Gastrocnemius medialis (tissue), 4 donors: Measurements from ENCODE around the gene FGFBP2. TPM values are rescaled to one million over a fixed set of nuclear protein-coding genes. Genes with fewer than 3 reads are reported as not detected.
A peak's percentile ranks its signal among the peaks of the same experiment; 100 is the strongest.

ENCODE experiments used
- ATAC-seq, 2 donors: fragments of 150-250 bp; one replicate each; pipeline ENCODE4 v1.9.1; 2016
- DNase-seq, 2 donors: peaks; one replicate each; pipeline ENCODE4 v3.0.0-alpha.2; 2019
- H3K27ac ChIP-seq, 4 donors: fragments of 200-600 bp; sonication (generic); 1 replicate in 1 of 4; 2 replicates in 3 of 4; pipeline ENCODE4 v1.5.1; 2016 to 2018; ENCODE audit warnings: mild to moderate bottlenecking in 2 of 4, moderate library complexity in 1 of 4
- H3K27me3 ChIP-seq, 3 donors: fragments of 200-600 bp; sonication (generic) in 2 of 3; 1 replicate in 1 of 3; 2 replicates in 2 of 3; pipeline versions ENCODE4 v1.5.1 to v1.6.0; 2016 to 2019; ENCODE audit warnings: mild to moderate bottlenecking in 1 of 3, moderate library complexity in 1 of 3
- H3K36me3 ChIP-seq, 2 donors: fragments of 200-600 bp; sonication (generic) in 1 of 2; one replicate each; pipeline ENCODE4 v1.5.1; 2017 to 2018
- H3K4me1 ChIP-seq, 2 donors: fragments of 200-600 bp; sonication (generic) in 1 of 2; one replicate each; pipeline ENCODE4 v1.5.1; 2016 to 2017; ENCODE audit warnings: mild to moderate bottlenecking in 2 of 2
- H3K4me3 ChIP-seq, 4 donors: fragments of 200-600 bp; sonication (generic) in 3 of 4; 1 replicate in 1 of 4; 2 replicates in 3 of 4; pipeline ENCODE4 v1.5.1; 2016 to 2019; ENCODE audit warnings: mild to moderate bottlenecking in 2 of 4
- H3K9me3 ChIP-seq, 3 donors: fragments of 200-600 bp; sonication (generic) in 2 of 3; 1 replicate in 1 of 3; 2 replicates in 2 of 3; pipeline ENCODE4 v1.5.1; 2016 to 2019
- POLR2A ChIP-seq, 2 donors: fragments of 450-650 bp; IDR thresholded peaks; one replicate each; pipeline ENCODE4 v1.6.1; 2017; ENCODE audit warnings: antibody characterized with exemption in 2 of 2, mild to moderate bottlenecking in 2 of 2, moderate library complexity in 2 of 2
- in situ Hi-C, 4 donors: fragments of 200-750 bp; cut with MboI; loops; one replicate each; pipeline versions ENCODE4 v1.15.0 to v1.8.0; 2017; ENCODE audit warnings: low sequenced_read_pairs in 4 of 4
- intact Hi-C: fragments of 100-400 bp; cut with DNase I; formaldehyde crosslinking; loops from one replicate; pipeline ENCODE4 v1.15.1; 2023; ENCODE audit warnings: low total_unique reads
- total RNA-seq, 4 donors: library from RNA; depleted of rRNA; stranded (reverse); fragments of >200 nt; gene quantifications; one replicate each; pipeline versions ENCODE4 v1.1.0 to v1.2.3, GENCODE V29; 2016
- TF ChIP-seq, protein P1 (sequence below), 5 experiments: fragments of 450-650 bp in 3 of 5; fragments of 200-600 bp in 2 of 5; sonication (generic) in 2 of 5; IDR thresholded peaks in 4 of 5; conservative IDR thresholded peaks in 1 of 5; 1 replicate in 4 of 5; 2 replicates in 1 of 5; pipeline ENCODE4 v1.5.1; 2016 to 2019; ENCODE audit warnings: antibody characterized with exemption in 5 of 5, mild to moderate bottlenecking in 3 of 5, moderate library complexity in 3 of 5

Gene FGFBP2, protein sequence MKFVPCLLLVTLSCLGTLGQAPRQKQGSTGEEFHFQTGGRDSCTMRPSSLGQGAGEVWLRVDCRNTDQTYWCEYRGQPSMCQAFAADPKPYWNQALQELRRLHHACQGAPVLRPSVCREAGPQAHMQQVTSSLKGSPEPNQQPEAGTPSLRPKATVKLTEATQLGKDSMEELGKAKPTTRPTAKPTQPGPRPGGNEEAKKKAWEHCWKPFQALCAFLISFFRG
- total RNA-seq: 1 to 10 TPM in 2 of 4 donors, under 1 TPM in 1, not detected in 1; 0.31 to 2.9 (median 1.1) TPM

DNA sequence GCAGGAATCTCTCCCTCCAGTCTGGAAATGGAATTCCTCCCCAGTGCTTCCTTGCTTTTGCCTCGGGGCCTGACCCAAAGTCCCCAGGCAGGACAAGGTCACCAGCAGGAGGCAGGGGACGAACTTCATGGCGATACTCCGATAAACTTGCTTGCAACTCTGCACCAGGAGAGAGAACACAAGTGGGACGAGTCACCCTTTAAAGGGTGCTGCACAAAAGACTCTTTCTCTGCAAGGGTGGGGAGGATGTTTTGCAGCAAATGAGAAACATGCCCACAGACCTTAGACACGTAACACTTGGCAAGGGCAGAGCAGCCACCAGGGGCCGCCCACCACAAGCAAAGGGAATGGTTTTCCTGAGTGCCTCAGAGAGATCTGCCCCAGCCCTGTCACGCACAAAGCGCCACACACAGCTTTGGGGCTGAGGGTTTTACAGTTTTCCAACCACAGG lies at the start of gene FGFBP2:
FGFBP2 (minus strand) TSS at position 175 of the 451 bp plus-strand sequence; CDS start at position 129, 46 bp downstream.
- Histone ChIP-seq H3K4me3 (no peak within 1 kb of the TSS), H3K9me3 (no peaks in the 10 kb centered on the region), H3K36me3 (no peaks in the 10 kb centered on the region), H3K27ac (no peak within 1 kb of the TSS), H3K4me1 (peaks cover 0 to 8% of the 10 kb centered on the region in 2 donors), H3K27me3 (no peaks in the 10 kb centered on the region)
- ATAC-seq (no peak), DNase-seq (no peak)
- in situ Hi-C loops (loop anchor here in 1 of 4 donors (25.0 kb wide), 2 partner anchors 226 to 476 kb away; no protein-coding TSS in a partner anchor), intact Hi-C loops (loop anchor here (5.0 kb wide), 1 partner anchor 1291 kb away; no protein-coding TSS in a partner anchor)
- TF ChIP-seq POLR2A (IDR thresholded peaks at IDR 0.05): no peak
- TF ChIP-seq, protein P1, sequence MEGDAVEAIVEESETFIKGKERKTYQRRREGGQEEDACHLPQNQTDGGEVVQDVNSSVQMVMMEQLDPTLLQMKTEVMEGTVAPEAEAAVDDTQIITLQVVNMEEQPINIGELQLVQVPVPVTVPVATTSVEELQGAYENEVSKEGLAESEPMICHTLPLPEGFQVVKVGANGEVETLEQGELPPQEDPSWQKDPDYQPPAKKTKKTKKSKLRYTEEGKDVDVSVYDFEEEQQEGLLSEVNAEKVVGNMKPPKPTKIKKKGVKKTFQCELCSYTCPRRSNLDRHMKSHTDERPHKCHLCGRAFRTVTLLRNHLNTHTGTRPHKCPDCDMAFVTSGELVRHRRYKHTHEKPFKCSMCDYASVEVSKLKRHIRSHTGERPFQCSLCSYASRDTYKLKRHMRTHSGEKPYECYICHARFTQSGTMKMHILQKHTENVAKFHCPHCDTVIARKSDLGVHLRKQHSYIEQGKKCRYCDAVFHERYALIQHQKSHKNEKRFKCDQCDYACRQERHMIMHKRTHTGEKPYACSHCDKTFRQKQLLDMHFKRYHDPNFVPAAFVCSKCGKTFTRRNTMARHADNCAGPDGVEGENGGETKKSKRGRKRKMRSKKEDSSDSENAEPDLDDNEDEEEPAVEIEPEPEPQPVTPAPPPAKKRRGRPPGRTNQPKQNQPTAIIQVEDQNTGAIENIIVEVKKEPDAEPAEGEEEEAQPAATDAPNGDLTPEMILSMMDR (IDR thresholded peaks at IDR 0.05 in 4 of 5, conservative IDR thresholded peaks at IDR 0.05 in 1 of 5): no peak

DNA sequence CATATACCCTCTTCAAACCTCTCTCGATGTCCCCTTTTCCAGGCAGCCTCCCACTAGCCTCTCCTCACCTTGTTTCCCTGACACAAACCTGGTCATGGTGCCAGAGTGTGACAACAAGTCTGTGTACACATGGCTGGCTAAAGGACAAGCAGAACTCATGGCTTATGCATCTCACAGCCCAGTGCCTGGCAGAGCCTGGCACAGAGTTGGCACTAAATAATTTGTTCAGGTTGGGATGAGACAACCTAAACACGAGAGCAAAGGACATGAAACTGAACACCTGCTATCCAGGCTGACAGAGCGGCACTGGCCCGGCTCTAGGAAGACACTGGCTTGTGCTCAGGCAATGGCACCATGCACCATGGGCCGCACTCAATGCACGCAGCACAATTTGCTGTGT lies 48.2 kb upstream of the FGFBP2 start:
- Histone ChIP-seq H3K4me3 (no peak overlapping the region), H3K9me3 (no peaks in the 10 kb centered on the region), H3K36me3 (no peaks in the 10 kb centered on the region), H3K27ac (peak overlapping the region in 1 of 4 donors; percentile 33), H3K27me3 (no peaks in the 10 kb centered on the region), H3K4me1 (peaks cover 0 to 6% of the 10 kb centered on the region in 2 donors)
- DNase-seq (peak; percentile 13 to 23), ATAC-seq (peak; percentile 61 to 79)
- intact Hi-C loops (no loop called here), in situ Hi-C loops (loop anchor here in 1 of 4 donors (25.0 kb wide), 1 partner anchor 524 kb away; no protein-coding TSS in a partner anchor)
- TF ChIP-seq POLR2A (IDR thresholded peaks at IDR 0.05): no peak
- TF ChIP-seq, protein P1 (IDR thresholded peaks at IDR 0.05 in 4 of 5, conservative IDR thresholded peaks at IDR 0.05 in 1 of 5): no peak

DNA sequence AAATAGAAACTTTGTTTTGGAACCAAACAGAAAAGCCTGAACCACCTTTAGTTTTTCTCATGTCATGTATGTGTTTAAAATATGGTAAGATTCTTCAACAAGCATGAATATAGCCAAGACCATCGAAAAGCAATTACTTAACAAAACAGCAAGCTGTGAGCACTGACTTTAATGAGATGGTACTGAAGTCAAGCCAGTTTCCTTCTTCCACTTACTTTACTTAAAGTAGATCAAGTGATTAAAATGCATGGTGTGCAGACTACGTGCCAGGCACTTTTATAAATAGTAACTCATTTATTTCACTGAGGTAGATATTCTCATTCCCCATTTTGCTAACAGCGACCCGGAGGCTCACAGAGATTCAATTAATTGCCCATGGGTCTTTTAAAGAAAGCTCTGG lies 46.2 kb upstream of the FGFBP2 start:
- H3K9me3 ChIP-seq: no peaks in the 10 kb centered on the region
- TF ChIP-seq, protein P1 (IDR thresholded peaks at IDR 0.05 in 4 of 5, conservative IDR thresholded peaks at IDR 0.05 in 1 of 5): no peak
- TF ChIP-seq POLR2A (IDR thresholded peaks at IDR 0.05): no peak
- no peaks in the 10 kb centered on the region for H3K36me3 ChIP-seq
- no peak for DNase-seq
- no peak overlapping the region for H3K27ac ChIP-seq
- H3K4me3 ChIP-seq: no peak overlapping the region
- in situ Hi-C loops (loop anchor here (10.0 to 25.0 kb wide), 6 partner anchors 124 to 534 kb away; no protein-coding TSS in a partner anchor), intact Hi-C loops (no loop called here)
- peaks cover 0 to 6% of the 10 kb centered on the region in 2 donors for H3K4me1 ChIP-seq
- no peaks in the 10 kb centered on the region for H3K27me3 ChIP-seq
- ATAC-seq: no peak

DNA sequence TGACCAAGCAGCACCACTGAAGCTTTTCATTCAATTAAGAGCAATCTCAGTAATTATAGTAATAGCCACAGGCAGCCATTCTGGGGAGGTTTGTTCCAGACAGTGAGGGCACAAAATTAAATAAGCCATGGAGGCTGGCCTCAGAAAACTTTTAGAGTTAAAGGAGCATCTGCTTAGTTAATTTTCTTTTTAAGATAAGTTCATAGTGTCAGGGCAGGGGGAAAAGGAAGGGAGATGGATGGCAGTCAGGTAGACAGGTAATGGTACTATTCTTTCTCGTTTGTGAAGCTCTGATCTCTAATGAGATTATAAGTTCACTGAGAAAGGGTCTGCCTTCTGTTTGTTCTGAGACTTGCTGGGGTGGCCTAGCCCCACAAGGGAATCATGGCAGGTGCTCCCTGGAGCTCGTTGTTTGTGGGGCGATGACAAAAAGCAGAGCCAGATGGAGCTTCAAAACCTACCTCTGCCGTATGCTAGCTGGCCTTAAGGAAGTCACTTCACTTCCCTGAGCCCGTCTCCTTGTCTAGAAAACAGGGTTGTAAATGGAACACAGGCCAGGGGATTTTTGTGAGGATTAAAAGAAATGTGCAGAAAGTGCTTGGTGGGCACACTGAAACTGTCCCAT lies 44.6 kb upstream of the FGFBP2 start:
- in situ Hi-C loops: loop anchor here (10.0 to 25.0 kb wide), 6 partner anchors 123 to 533 kb away; no protein-coding TSS in a partner anchor
- no peak for TF ChIP-seq POLR2A (IDR thresholded peaks at IDR 0.05)

More for the DNA sequence above, 44.6 kb upstream of the FGFBP2 start:
- H3K4me3 ChIP-seq: no peak overlapping the region
- H3K27me3 ChIP-seq: no peaks in the 10 kb centered on the region
- intact Hi-C loops: no loop called here
- no peak overlapping the region for H3K27ac ChIP-seq
- ATAC-seq: no peak
- DNase-seq: no peak
- no peaks in the 10 kb centered on the region for H3K9me3 ChIP-seq
- H3K36me3 ChIP-seq: no peaks in the 10 kb centered on the region
- H3K4me1 ChIP-seq: peaks cover 0 to 6% of the 10 kb centered on the region in 2 donors
